K562 treated with DMSO at 1 percent for 48 hours (cell line): ENCODE data around the gene ARL17A. TPM values are rescaled to one million over a fixed set of nuclear protein-coding genes. Genes with fewer than 3 reads are reported as not detected.

Source experiments
- total RNA-seq: library from RNA; unstranded; fragments of 300-600 nt; gene quantifications from 2 replicates; pipeline ENCODE4 v1.2.3, GENCODE V29; 2022; ENCODE audit warnings: low replicate concordance; ENCODE audit errors: extremely low read depth

ARL17A gene
- not detected in 2 replicates for total RNA-seq

DNA sequence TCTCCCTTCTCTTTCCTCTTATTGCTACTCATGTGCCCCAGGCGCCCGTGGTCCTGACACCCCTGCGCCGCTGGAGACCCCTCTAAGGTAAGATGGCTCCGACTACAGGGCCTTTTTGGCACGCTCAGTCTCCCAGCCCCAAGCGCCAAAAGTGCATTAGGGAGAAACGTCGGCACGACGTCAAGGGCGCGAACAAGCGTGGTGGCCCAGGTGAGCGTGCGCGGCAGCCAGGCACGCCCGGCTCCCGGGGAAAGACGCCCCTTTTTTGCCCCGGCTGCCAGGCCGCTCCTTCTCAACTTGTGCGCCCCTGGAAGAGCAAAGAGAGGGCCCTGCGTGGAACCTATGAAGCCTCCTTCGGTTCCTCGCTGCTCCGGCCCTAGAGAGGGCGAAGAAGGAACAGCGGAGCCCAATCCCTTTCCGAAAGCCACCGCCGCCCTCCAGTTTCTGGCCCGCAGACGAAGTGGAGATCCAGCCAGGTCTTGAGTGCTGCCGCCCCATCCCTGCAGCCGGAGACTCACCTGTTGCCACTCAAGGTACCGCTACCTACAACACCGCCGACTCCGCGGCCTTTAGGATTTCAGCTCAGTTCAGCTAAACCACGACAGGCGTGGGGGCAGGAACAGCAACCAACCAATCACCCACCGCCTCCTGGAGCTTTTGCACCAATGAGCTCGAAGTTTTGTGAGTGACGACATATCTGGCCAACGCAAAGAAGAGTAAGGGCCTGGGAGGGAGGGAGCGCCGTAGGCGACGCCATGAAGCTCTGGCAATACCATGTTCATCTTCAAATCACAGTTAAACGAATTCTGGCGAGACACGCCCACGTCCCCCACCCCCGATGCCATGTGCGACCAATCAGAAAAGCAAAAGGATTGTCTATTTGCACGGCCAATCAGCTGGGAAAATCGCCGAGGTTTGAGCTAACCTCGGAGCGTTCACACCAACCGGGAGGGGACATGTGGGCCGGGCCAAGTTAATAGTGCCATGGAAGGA is at the start of gene ARL17A:
Gene ARL17A (minus strand): TSS at position 609 of the 993 bp plus-strand sequence. CDS start 3,369 bp downstream, outside the sequence.

DNA sequence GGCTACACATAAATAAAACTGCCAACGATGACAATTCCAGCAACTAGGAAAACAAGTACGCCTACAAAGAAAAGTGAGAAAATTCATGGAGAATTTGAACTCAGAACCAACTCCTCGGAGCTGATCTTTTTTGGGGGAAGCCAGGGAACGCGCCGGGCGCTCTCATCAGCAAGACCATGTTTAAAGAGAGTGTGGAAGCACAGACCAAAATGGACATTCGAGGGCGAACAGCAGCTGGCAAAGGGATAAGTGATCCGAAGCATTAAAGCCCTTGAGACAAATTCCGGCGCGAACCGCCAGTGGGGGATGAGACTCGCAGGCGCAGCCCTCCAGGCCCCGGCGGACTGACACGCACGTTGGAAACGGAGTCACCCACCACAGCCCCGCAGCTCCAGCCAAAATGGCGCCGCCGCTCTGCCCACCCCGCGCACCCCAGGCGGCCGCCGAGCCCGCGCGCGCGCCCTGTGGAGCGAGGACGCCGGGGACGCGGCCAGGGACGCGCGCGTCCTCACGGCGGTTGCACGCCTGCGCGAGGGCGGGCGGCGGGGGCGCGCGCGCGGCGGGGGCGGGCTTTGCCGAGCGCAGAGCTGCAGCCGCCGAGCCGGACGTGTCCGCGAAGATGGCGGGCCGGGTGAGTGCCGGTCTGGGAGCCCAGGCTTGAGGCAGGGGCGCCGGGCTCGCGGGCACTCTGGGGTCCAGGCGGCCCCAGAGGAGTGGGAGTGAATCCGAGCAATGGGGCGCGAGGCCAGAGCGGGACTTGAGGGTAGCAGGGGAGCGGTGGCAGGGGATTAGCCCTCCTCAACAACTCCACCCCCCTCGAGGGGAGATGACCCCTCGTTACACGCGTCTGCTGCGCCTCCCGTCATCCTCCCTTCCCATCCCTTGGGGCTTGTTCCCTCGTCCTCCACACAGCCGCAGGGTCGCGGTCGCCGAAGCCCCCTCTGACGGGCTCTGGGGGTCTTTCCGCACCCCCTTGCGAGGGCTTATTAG is 11.0 kb upstream of the ARL17A start, which contains the start of gene NSF:
Gene NSF (plus strand): TSS at position 513 of the 990 bp plus-strand sequence. CDS start 107 bp downstream, at position 620.

DNA sequence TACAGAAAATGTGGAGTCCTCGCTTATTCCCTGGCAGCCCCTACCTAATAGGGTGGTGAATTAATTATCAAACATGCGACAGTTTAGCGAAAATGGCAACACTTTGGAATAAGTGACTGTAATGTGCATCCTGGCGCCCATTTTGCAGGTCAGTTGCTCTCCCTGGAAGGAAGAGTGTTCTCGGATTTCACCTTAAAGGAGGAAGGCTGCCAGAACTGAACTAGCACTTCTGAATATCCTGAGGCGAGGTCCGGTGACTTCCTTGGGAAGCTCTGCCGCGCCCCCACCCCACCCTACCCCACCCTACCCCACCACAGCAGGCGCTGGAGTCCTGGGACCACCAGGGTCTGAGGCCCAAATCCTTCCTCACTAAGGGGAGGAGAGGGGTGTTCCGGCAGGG is 67.3 kb downstream of the ARL17A start, which contains the start of gene LRRC37A2:
Gene LRRC37A2 (plus strand): TSS at position 301 of the 400 bp plus-strand sequence. CDS start 245 bp downstream, outside the sequence.

Other genes with a start within 250 kb of the ARL17A start
- gene ARL17B, start 217.9 kb downstream of the ARL17A start, total RNA-seq = not detected in 2 replicates
- not detected in 2 replicates for gene LRRC37A2, start 67.2 kb downstream of the ARL17A start, total RNA-seq
- gene NSF, start 11.0 kb upstream of the ARL17A start, total RNA-seq = not detected in 2 replicates
- gene WNT3, start 239.0 kb upstream of the ARL17A start, total RNA-seq = not detected in 2 replicates